Activated T-cell treated with anti-CD3 and anti-CD28 coated beads, Interleukin-2, amount 50 U/mL, for 48 hours (primary cell): Measurements from ENCODE around the gene SOBP.

Source experiments
- DNase-seq, 2 experiments: peaks; one replicate each; pipeline ENCODE4 v3.0.0-alpha.2; 2020

SOBP gene

DNA sequence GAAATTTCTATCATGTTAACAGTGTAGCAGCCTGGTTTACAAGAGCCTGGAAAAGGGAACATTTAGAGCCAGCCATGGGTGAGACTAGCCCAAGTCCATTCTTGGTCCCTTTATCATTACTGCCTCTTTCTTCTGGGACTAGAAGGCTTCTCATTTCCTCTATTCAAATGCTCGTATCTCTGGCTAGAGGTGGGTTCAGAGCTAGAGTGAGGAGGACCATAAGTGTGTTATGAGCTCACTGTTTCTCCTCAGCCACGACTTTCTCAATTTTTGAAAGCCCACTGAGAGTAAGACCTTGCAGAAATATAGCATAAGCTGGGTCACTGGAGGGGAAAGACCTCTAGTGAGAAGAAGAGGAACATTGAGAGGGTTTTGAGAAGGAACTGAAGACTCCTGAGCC, 100.0 kb downstream of the SOBP start:
- no peak for DNase-seq

- DNase-seq = no peak
Observed at GRCh38 chr6:107590378-107590777, 100.5 kb downstream of the SOBP start.

DNA sequence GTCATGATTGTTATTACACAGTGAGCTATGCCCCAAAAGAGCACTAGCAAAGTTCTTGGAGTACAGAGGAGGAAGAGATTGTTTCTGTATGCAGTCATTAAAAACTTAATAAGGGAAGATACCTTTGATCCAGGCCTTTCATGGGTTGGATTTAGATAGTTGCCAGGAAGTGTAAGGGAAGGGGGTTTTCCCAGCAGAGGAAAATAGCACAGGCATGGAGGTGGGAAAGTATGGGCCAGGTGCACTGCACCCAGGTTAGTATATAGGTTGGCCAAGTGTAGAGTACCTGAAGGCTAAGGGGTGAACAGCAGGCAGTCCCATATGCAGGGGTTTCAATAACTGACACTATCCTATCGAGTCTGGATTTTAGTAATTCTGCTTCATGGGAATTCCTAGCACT, 101.4 kb downstream of the SOBP start:
- DNase-seq = no peak

- DNase-seq = no peak
Observed at GRCh38 chr6:107592806-107593205, 102.9 kb downstream of the SOBP start.

GRCh38 chr6:107594736-107595135, 104.8 kb downstream of the SOBP start:
- DNase-seq = no peak

- no peak for DNase-seq
Observed at GRCh38 chr6:107598091-107598490, 108.2 kb downstream of the SOBP start.

DNA sequence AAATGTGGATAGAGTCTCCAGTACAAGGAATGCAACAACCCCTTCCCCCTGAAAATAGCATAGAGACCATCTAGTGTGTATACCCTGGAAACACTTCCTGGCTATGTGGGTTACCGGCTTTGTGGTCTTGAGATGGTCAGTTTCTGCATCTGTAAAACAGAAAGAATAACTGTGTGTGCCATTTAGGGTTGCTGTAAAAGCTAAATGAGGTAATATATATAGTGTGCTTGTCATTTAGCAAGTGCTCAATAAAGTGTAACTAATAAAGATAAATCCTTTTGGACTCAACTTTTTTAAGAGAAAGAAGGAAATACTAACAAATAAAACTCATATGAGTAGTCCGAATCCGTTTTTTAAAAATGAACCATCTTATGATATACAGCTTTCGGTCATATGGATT, 109.1 kb downstream of the SOBP start:
- DNase-seq = no peak

DNA sequence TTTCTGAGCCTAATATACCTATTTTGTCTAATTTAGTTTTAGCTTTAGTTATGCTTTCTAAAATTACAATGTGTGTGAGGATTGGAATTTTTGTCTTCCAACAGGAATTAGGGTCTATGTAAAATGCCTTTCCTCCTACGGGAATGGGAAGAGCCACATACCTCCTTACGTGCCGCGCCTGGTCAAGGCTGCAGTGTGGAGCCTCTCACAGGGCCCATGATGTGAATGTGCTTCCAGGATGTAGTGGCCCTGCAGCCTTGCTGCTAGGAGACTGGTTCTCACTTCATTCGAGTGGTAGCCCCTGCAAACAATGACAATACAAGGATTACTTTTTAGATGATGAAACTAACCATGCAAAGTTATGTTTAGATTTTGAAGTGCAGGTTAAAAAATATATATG, 110.2 kb downstream of the SOBP start:
- no peak for DNase-seq

GRCh38 chr6:107600936-107601335, 111.0 kb downstream of the SOBP start:
- no peak for DNase-seq

GRCh38 chr6:107601406-107601805, 111.5 kb downstream of the SOBP start:
- no peak for DNase-seq

DNA sequence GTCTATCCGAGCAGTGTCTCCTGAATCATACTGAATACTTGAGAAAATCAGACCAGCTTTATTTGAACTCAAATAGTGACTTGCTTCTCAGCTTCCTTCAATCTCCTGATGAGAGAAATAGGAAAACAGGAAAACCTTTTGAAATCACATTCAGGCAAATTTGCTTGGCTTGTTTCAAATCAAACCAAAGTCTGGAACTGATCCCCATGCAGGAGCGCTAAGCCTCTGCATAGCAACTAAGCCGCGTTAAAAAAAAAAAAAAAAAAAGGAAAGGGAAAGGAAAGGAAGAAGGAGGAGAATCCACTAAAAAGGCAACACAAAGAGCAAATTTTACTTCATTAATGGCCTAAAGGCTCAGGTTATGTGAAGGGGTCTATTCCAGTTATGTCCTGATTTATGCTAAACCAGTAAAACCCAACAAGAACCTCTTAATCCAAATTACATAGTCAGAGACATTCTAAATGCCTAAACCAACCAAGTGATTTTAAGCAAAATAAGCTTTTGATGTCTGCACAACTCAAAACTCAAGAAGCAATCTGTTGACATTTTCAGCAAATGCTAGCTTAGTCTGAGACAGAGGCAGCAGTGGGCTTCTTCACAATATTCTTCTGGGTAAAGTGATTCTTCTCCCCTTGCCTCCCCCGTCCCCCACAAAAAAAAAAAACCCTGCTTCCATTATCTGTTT, 112.5 kb downstream of the SOBP start:
- no peak for DNase-seq

- DNase-seq = no peak
Observed at GRCh38 chr6:107603006-107603370, 113.1 kb downstream of the SOBP start.

- no peak for DNase-seq
Observed at GRCh38 chr6:107604549-107604948, 114.6 kb downstream of the SOBP start.

DNA sequence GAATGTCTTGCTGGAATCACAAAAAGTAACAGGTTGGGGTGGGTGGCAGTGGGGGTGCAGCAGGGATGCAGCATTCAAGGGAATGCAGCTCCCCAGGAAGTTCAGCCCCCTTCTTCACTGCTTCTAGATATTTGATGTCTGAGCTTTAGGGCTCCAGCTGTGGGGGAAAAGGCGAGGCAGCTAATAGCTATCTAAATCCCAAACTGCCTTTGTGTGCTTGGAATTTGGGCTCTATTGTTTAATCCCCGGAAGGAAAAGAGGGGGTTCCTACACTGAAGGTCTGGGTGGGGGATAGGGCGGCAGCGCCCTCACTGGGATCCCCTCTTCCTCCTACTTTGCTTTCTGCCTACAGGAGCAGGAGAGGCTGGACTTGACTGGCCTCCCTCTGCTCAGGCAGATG, 116.5 kb downstream of the SOBP start:
- DNase-seq = no peak

DNA sequence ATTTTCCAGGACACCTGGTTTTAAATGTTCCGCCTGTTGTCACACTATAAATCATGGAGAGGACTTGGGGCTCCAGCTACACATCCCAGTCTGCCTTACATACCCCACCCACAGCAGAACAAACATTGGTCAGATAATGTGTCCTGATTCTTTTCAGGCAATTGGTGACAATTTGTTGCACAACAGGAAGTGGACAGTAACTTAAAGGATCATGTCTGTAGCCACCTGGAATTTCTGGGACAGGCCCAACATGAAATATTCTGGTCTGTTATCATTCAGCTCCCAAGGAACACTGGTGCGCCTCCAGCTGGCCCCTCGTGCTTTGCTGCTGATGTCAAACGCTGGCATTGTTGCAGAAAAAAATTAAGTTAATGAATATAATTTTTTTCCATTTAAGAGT, 117.2 kb downstream of the SOBP start:
- DNase-seq = no peak

GRCh38 chr6:107611094-107611810, 121.3 kb downstream of the SOBP start:
- no peak for DNase-seq

DNA sequence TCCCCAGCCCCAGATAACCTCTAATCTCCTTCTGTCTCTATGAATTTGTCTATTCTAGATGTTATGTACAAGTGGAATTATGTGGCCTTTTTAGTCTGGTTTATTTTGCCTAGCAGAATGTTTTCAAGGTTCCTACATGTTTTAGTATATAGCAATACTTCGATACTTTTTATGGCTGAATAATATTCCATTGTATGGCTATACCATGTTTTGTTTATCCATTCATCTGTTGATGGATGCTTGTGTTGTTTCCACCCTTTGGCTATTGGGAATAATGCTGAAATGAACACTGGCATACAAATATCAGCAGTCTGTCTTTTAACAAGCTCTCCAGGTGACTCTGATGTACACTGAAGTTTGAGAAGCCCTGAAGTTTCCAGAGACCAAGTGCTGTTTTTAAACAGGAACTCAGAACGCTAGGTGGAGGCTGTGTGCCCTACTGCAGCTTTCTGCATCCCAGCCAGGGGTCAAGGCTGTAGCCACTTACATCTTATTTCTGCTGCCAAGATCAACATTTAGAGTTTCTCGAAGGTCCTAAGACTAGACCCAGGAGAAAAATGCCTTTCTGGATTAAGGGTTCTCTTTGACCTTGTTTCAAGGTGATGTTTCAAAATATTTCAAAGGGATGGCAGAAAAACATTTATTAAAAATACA, 123.0 kb downstream of the SOBP start:
- no peak for DNase-seq

- no peak for DNase-seq
Observed at GRCh38 chr6:107613651-107614379, 123.9 kb downstream of the SOBP start.

DNA sequence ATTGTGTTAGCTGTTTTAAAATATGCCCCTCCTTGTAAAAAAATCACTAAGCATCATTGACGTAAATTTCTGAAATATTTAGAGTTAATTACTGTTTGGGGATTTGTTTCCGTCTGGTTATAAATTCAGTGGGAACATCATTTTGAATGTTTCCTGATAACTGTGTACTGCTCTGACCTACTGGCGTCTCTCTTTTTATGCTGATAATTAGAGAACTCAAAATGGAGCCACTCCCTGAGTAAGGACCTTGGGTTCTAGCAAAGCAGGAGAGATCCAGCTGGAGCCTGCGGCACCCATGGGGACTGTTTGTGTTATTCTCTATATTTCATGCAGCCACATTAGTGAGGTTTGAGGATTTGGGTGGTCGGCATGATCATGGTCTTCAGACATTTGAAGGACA, 124.9 kb downstream of the SOBP start:
- no peak for DNase-seq

DNA sequence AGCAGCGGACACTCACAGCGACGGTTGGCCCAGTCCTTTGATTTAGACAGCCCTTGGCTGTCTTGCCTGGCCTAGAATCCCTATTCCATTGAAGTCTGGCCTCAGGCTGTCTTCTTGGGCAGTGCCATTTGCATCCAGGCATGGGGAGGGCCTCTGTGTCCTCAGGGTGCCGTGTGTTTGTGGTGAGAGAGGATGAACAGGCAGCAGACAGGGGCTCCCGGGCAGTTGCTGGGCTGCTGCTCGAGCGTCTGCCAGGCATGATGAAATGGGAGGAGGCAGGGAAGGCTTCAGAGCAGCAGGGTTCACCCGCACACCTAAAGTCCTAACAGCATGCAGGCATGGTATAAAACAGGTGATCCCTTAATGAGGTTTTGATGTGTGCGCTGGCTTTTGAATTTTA, 126.9 kb downstream of the SOBP start:
- no peak for DNase-seq

- DNase-seq = no peak
Observed at GRCh38 chr6:107617341-107617932, 127.5 kb downstream of the SOBP start.

DNA sequence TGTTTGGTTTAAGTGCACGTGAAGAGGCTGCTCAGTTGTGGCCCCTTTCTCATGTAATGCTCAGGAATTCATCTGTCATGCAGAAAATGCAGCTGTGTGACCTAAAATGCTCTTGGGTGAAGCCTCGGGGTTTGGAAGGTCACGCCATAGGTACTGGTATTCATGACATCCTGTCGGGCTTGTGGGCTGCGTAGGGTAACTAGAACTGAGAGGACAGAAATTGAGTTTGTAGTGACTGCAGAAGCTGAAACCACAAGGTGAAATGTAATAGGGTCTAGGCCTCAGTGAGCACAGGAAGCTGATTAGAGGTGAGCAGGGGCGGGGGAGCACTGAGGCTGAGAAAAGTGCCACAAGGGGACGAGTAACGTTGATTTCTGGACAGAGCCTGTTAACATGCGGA, 128.8 kb downstream of the SOBP start:
- peak; percentile 49 to 56 for DNase-seq

- DNase-seq = no peak
Observed at GRCh38 chr6:107620732-107621131, 130.8 kb downstream of the SOBP start.
